ENCODE data around the gene FOSL2. TPM values are rescaled to one million over a fixed set of nuclear protein-coding genes. Genes with fewer than 3 reads are reported as not detected.
A peak's percentile ranks its signal among the peaks of the same experiment; 100 is the strongest.

FOSL2 gene
- polyA plus RNA-seq, result 10 to 100 TPM; 53.2 to 60.0 TPM

DNA sequence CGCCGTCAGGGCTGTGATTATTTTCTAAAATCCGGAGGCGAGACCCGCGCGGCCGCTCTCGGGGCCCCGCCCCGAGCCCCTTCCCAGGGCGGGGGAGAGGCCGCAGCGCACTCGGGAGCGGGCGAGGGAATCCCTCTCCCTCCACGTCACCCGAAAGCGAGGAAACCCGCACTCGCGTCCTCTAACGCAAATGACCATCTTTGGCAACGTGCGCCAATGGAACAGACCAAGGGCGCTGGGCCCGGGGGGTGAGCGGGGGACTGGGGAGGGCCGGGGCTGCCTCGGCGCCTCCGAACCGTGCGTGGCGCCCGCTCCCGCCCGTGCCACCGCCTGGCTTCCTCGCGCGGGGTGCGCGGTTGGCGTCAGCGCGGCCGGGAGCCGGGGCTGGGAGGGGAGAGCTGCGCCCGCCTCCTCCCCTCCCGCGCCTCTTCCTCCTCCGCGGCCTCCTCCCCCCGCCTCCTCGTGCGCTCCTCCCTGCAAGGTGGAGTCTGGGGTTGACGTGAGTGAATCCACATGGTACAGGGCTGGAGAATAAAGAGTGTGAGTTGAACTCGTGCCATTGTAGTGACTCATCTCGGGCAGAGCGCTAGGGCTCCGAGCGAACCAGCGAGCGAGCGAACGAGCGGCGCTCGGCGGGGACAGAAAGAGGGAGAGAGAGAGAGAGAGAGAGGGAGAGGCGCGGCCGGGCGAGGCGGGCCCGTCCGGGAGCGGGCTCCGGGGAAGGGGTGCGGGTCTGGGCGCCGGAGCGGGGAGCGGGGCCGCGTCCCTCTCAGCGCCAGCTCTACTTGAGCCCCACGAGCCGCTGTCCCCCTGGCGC, at the start of gene FOSL2:
Gene FOSL2, plus strand, starts transcription at position 562 of the 817 bp plus-strand sequence. CDS start 863 bp downstream, outside the sequence.
- peak within 1 kb of the TSS; percentile 92 to 99 for H3K4me3 ChIP-seq (ENCODE audit: low read depth in 1 of 2, low read length in 2 of 2)
- peak within 1 kb of the TSS; percentile 94 for H3K27ac ChIP-seq (ENCODE audit: low read depth in 2 of 2, low read length in 1 of 2)
- no peaks in the 10 kb centered on the region for H3K9me3 ChIP-seq (ENCODE audit: control insufficient read depth in 2 of 2, insufficient read depth in 1 of 2, low read depth in 1 of 2, low read length in 1 of 2)
- no peaks in the 10 kb centered on the region for H3K27me3 ChIP-seq (ENCODE audit: control insufficient read depth in 1 of 2, insufficient read depth in 2 of 2, low read length in 2 of 2)
- 0% methylated on average over 70 to 93 of the region's 93 CpGs for WGBS, 2 donors
- no peaks in the 10 kb centered on the region for H3K36me3 ChIP-seq (ENCODE audit: control insufficient read depth in 2 of 2, insufficient read depth in 2 of 2, low read length in 1 of 2)
- peaks cover 0 to 4% of the 10 kb centered on the region in 2 donors for H3K4me1 ChIP-seq (ENCODE audit: control insufficient read depth in 2 of 2, insufficient read depth in 2 of 2, low read length in 1 of 2)

DNA sequence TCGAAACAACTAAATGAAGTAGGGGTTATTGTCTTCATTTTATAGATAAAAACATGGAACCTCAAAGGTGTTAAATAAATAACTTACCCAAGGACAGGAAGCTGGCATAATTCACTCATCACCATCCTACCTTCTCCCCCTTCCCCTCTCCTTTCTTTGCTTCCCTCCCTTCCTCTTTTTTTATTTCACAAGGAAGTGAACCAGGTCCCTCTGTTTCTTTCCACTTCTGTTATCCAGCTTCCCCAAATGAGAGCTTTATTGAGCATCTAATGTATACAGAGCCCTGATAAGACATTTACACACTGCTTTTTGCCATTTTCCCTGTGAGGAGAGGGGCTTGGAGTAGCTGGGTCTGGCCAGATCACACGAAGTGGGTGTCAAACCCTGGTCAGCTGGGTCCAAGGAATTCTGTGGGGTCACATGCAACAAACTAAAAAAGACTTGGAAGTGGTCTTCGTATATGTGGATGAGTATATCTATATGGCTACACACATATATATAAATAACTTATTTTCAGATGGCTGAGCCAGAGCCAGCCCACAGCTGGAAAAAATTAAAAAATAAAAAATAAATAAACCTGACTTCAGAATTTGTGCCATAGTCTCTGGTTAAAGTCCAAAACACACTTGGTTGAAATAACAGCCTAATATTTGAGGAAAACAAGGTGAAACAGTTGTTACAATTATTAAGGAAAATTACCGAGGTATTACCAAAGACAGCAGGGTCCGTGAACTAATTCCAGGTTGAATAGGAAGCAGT, 49.3 kb upstream of the FOSL2 start:
- 81 to 85% methylated on average over 5 of the region's 5 CpGs for WGBS, 2 donors
- Histone ChIP-seq H3K4me1 (ENCODE audit: control insufficient read depth in 2 of 2, insufficient read depth in 2 of 2, low read length in 1 of 2) (peaks cover 6 to 33% of the 10 kb centered on the region in 2 donors), H3K4me3 (ENCODE audit: low read depth in 1 of 2, low read length in 2 of 2) (no peak overlapping the region), H3K27me3 (ENCODE audit: control insufficient read depth in 1 of 2, insufficient read depth in 2 of 2, low read length in 2 of 2) (no peaks in the 10 kb centered on the region), H3K36me3 (ENCODE audit: control insufficient read depth in 2 of 2, insufficient read depth in 2 of 2, low read length in 1 of 2) (no peaks in the 10 kb centered on the region), H3K9me3 (ENCODE audit: control insufficient read depth in 2 of 2, insufficient read depth in 1 of 2, low read depth in 1 of 2, low read length in 1 of 2) (no peaks in the 10 kb centered on the region), H3K27ac (ENCODE audit: low read depth in 2 of 2, low read length in 1 of 2) (no peak overlapping the region)

DNA sequence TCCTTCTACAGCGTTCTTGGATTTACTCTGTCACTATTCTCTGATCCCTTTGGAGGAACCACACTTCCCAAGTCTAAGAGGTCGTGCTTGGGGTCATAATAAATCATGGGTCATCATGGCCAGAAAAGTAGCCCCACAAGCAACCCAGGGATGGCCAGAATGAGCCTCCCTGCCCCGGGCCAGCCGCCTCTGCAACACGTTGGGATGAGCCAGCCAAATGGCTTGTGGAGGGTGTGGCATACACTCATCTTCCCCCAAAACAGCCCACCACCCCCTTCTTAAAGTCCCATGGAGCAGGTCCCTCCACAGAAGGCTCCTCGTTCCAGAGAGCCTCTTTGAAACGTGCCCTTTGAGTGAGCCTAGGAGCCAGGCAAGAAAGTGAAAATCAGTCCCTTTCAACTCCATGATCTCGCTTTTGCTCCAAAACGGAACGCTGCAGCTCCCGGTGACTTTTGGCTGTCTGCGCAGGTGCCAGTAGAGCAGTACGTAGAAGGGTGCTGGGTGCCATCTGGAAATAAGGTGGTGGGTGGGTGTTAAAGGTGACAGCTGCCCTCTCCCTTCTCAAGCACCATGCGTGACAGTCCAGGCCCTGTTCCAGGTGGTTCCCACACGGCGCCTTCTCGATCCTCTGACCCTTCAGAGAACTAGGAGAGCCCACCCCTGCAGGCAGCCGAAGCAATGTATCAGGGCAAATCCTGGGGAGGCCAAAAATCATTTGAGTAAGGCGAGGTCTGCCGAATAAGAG, 48.5 kb upstream of the FOSL2 start:
- Histone ChIP-seq H3K9me3 (ENCODE audit: control insufficient read depth in 2 of 2, insufficient read depth in 1 of 2, low read depth in 1 of 2, low read length in 1 of 2) (no peaks in the 10 kb centered on the region), H3K4me3 (ENCODE audit: low read depth in 1 of 2, low read length in 2 of 2) (no peak overlapping the region), H3K27ac (ENCODE audit: low read depth in 2 of 2, low read length in 1 of 2) (no peak overlapping the region), H3K4me1 (ENCODE audit: control insufficient read depth in 2 of 2, insufficient read depth in 2 of 2, low read length in 1 of 2) (peaks cover 3 to 31% of the 10 kb centered on the region in 2 donors), H3K27me3 (ENCODE audit: control insufficient read depth in 1 of 2, insufficient read depth in 2 of 2, low read length in 2 of 2) (no peaks in the 10 kb centered on the region), H3K36me3 (ENCODE audit: control insufficient read depth in 2 of 2, insufficient read depth in 2 of 2, low read length in 1 of 2) (no peaks in the 10 kb centered on the region)
- 89 to 90% methylated on average over 20 of the region's 20 CpGs for WGBS, 2 donors

DNA sequence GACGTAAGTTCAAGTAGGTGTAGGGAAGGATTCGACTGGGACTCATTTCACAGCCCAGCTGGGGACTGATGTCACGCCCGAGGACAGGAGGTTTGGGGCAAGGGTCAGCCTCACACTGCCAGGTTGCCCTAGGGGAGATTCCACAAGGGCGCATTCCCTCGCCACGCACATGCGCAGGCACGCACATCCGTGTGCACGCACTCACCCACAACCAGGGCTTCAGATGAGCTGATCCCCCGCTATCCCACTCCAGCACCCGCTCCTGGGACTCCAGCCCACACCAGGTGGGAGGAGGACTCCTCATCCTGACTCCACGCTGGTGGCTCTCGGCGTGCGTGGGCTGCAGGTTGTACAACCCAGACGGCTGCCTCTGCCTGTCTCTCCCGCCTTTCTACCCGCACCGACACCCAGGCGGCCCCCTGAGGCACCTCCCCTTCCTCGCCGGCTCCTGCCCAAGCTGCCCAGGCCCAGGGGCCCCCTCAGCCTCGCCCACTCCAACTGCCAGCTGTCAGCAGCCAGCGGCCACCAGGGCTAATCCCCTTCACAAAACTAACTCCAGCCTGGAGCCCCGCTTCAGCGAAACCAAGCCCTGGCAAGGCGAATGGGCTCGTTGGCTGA, 47.8 kb upstream of the FOSL2 start:
- WGBS, 2 donors, result 78 to 83% methylated on average over 30 of the region's 30 CpGs
- Histone ChIP-seq H3K4me3 (ENCODE audit: low read depth in 1 of 2, low read length in 2 of 2) (no peak overlapping the region), H3K27ac (ENCODE audit: low read depth in 2 of 2, low read length in 1 of 2) (no peak overlapping the region), H3K27me3 (ENCODE audit: control insufficient read depth in 1 of 2, insufficient read depth in 2 of 2, low read length in 2 of 2) (no peaks in the 10 kb centered on the region), H3K36me3 (ENCODE audit: control insufficient read depth in 2 of 2, insufficient read depth in 2 of 2, low read length in 1 of 2) (no peaks in the 10 kb centered on the region), H3K9me3 (ENCODE audit: control insufficient read depth in 2 of 2, insufficient read depth in 1 of 2, low read depth in 1 of 2, low read length in 1 of 2) (no peaks in the 10 kb centered on the region), H3K4me1 (ENCODE audit: control insufficient read depth in 2 of 2, insufficient read depth in 2 of 2, low read length in 1 of 2) (peaks cover 3 to 29% of the 10 kb centered on the region in 2 donors)

DNA sequence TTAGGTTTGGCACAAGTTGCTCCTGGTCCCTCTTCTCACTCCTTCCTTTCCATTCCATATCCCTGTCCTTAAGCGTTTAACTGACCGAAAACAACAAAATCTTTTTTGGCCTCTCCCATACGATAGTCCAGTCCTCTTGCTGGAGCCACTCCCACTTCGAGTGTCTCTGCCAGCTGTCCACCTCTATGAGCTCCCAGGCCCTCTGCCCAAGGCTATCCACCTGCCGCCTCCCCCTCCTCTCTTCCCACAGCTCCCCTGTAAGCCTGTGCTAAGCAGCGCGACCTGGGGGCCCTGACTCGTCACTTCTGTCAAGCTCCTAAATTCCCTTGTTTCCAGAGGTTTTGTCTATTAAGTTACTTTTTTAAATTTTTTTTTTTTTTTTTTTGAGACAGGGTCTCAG, 47.0 kb upstream of the FOSL2 start:
- no peaks in the 10 kb centered on the region for H3K36me3 ChIP-seq (ENCODE audit: control insufficient read depth in 2 of 2, insufficient read depth in 2 of 2, low read length in 1 of 2)
- no peaks in the 10 kb centered on the region for H3K9me3 ChIP-seq (ENCODE audit: control insufficient read depth in 2 of 2, insufficient read depth in 1 of 2, low read depth in 1 of 2, low read length in 1 of 2)
- WGBS, 2 donors, result 76 to 82% methylated on average over 8 of the region's 8 CpGs
- H3K27ac ChIP-seq (ENCODE audit: low read depth in 2 of 2, low read length in 1 of 2), result no peak overlapping the region
- H3K4me3 ChIP-seq (ENCODE audit: low read depth in 1 of 2, low read length in 2 of 2), result no peak overlapping the region
- no peaks in the 10 kb centered on the region for H3K27me3 ChIP-seq (ENCODE audit: control insufficient read depth in 1 of 2, insufficient read depth in 2 of 2, low read length in 2 of 2)
- H3K4me1 ChIP-seq (ENCODE audit: control insufficient read depth in 2 of 2, insufficient read depth in 2 of 2, low read length in 1 of 2), result peaks cover 3 to 29% of the 10 kb centered on the region in 2 donors

DNA sequence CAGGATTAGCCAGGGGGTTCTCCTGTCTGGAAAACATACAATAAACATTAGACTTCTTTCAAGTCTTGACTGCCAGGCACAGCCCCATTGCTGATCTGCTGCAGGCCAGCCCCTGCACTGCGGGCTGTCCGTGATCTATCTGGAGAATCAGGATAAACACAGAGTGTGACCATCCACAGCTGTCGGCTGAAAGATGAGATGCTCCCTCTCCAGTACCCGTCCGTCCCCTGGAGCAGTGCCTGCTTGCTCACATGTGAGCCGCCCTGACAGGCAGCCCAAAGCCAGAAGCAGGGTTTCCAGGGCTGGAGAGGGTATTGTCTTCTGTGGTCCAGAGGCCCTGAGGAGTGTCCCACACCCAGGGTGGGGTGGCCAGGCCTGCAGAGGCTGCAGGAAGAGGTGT, 46.1 kb upstream of the FOSL2 start:
- Histone ChIP-seq H3K27ac (ENCODE audit: low read depth in 2 of 2, low read length in 1 of 2) (peak overlapping the region in 1 of 2 donors; percentile 57), H3K4me1 (ENCODE audit: control insufficient read depth in 2 of 2, insufficient read depth in 2 of 2, low read length in 1 of 2) (peaks cover 3 to 28% of the 10 kb centered on the region in 2 donors), H3K36me3 (ENCODE audit: control insufficient read depth in 2 of 2, insufficient read depth in 2 of 2, low read length in 1 of 2) (no peaks in the 10 kb centered on the region), H3K4me3 (ENCODE audit: low read depth in 1 of 2, low read length in 2 of 2) (no peak overlapping the region), H3K27me3 (ENCODE audit: control insufficient read depth in 1 of 2, insufficient read depth in 2 of 2, low read length in 2 of 2) (no peaks in the 10 kb centered on the region), H3K9me3 (ENCODE audit: control insufficient read depth in 2 of 2, insufficient read depth in 1 of 2, low read depth in 1 of 2, low read length in 1 of 2) (no peaks in the 10 kb centered on the region)
- WGBS, 2 donors, result 57 to 70% methylated on average over 6 of the region's 6 CpGs

DNA sequence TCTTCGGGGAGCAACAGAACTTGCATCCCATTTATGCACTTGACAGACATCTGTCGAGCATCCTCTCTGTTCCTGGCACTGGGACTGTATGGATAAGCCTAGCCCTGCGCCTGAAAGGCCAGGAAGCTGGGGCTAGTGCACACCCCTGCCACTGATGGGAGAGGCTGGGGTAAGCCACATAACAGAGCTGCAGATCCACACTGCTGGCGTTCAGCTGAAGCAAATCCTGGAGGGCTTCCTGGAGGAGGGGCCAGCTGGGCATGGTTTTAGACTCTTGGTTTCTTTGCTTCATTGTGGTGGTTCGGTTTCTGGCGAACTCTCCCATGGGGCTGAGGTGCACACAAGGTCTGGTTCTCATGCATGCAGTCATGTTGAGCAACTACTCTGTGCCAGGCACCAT, 45.5 kb upstream of the FOSL2 start:
- Histone ChIP-seq H3K27ac (ENCODE audit: low read depth in 2 of 2, low read length in 1 of 2) (peak overlapping the region in 1 of 2 donors; percentile 57), H3K36me3 (ENCODE audit: control insufficient read depth in 2 of 2, insufficient read depth in 2 of 2, low read length in 1 of 2) (no peaks in the 10 kb centered on the region), H3K4me1 (ENCODE audit: control insufficient read depth in 2 of 2, insufficient read depth in 2 of 2, low read length in 1 of 2) (peaks cover 3 to 27% of the 10 kb centered on the region in 2 donors), H3K4me3 (ENCODE audit: low read depth in 1 of 2, low read length in 2 of 2) (no peak overlapping the region), H3K9me3 (ENCODE audit: control insufficient read depth in 2 of 2, insufficient read depth in 1 of 2, low read depth in 1 of 2, low read length in 1 of 2) (no peaks in the 10 kb centered on the region), H3K27me3 (ENCODE audit: control insufficient read depth in 1 of 2, insufficient read depth in 2 of 2, low read length in 2 of 2) (no peaks in the 10 kb centered on the region)
- WGBS, 2 donors, result 90 to 91% methylated on average over 6 of the region's 6 CpGs

DNA sequence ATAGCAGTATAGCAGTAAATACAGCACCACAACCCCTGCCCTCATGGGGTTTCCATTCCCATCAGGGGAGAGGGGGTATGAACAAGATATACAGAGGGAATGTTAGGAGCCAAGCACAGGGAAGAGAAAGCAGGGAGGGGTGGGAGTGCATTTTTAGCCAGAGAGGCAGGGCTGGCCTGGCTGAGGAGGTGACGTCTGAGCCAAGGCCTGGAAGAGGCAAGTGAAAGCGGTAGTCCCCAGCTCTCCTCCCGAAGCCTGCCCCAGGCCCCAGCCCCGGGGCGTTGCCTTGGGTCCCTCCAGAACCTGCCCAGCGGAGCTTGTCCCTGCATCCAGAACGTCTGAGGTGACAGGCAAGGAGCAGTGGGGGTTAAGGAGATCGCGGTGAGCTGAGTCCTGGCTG, 45.1 kb upstream of the FOSL2 start:
- Histone ChIP-seq H3K36me3 (ENCODE audit: control insufficient read depth in 2 of 2, insufficient read depth in 2 of 2, low read length in 1 of 2) (no peaks in the 10 kb centered on the region), H3K4me1 (ENCODE audit: control insufficient read depth in 2 of 2, insufficient read depth in 2 of 2, low read length in 1 of 2) (peaks cover 3 to 26% of the 10 kb centered on the region in 2 donors), H3K4me3 (ENCODE audit: low read depth in 1 of 2, low read length in 2 of 2) (no peak overlapping the region), H3K9me3 (ENCODE audit: control insufficient read depth in 2 of 2, insufficient read depth in 1 of 2, low read depth in 1 of 2, low read length in 1 of 2) (no peaks in the 10 kb centered on the region), H3K27ac (ENCODE audit: low read depth in 2 of 2, low read length in 1 of 2) (no peak overlapping the region), H3K27me3 (ENCODE audit: control insufficient read depth in 1 of 2, insufficient read depth in 2 of 2, low read length in 2 of 2) (no peaks in the 10 kb centered on the region)
- WGBS, 2 donors, result 77 to 84% methylated on average over 9 of the region's 9 CpGs

DNA sequence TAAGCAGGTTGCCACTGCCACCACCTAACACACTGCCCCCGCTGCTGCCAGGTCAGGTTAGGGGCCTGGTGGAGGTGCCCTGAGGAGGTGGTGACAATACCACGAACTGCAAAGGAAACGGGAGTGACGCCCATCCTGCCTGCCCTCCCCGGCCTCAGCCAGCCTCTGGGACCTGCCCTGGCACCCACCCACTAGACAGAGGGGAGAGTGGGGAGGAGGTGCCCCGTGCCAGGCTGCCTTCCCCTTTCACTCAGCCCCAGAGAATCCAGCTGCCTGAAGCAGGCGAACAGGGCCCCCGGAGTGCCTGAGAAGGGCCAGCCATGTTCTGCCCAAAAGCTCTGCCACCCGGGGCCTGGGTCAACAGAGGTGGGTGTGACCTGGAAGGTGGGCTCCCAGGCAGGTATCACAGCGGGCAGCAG, 44.5 kb upstream of the FOSL2 start:
- WGBS, 2 donors, result 65 to 73% methylated on average over 10 of the region's 10 CpGs
- no peaks in the 10 kb centered on the region for H3K9me3 ChIP-seq (ENCODE audit: control insufficient read depth in 2 of 2, insufficient read depth in 1 of 2, low read depth in 1 of 2, low read length in 1 of 2)
- no peak overlapping the region for H3K4me3 ChIP-seq (ENCODE audit: low read depth in 1 of 2, low read length in 2 of 2)
- H3K36me3 ChIP-seq (ENCODE audit: control insufficient read depth in 2 of 2, insufficient read depth in 2 of 2, low read length in 1 of 2), result no peaks in the 10 kb centered on the region
- no peaks in the 10 kb centered on the region for H3K27me3 ChIP-seq (ENCODE audit: control insufficient read depth in 1 of 2, insufficient read depth in 2 of 2, low read length in 2 of 2)
- peaks cover 3 to 23% of the 10 kb centered on the region in 2 donors for H3K4me1 ChIP-seq (ENCODE audit: control insufficient read depth in 2 of 2, insufficient read depth in 2 of 2, low read length in 1 of 2)
- no peak overlapping the region for H3K27ac ChIP-seq (ENCODE audit: low read depth in 2 of 2, low read length in 1 of 2)

All from esophagus (tissue), 2 donors.